A673 (cell line): Measurements from ENCODE around the gene HIGD1A. TPM values are rescaled to one million over a fixed set of nuclear protein-coding genes. Genes with fewer than 3 reads are reported as not detected.

ENCODE experiments used
- BruUV-seq: library from RNA; stranded (reverse); fragments of 400-500 nt; replicated peaks from 2 replicates; lab custom pipeline; 2021; lab: Mats Ljungman, UMichigan
- CTCF ChIA-PET: fragments of 300-600 bp; sonication (Branson Sonifier 250); formaldehyde crosslinking; loops from one replicate; lab custom pipeline; 2022; ENCODE audit warnings: antibody characterized with exemption; lab: Charles Lee
- POLR2A ChIA-PET: fragments of 300-600 bp; sonication (Branson Sonifier 250); formaldehyde crosslinking; loops from one replicate; lab custom pipeline; 2022; ENCODE audit warnings: antibody characterized with exemption; ENCODE audit not compliant: low non-redundant PET; lab: Charles Lee
- DNase-seq: peaks from one replicate; pipeline ENCODE4 v3.0.0-alpha.2; 2015; ENCODE audit warnings: low spot score
- H3K27ac ChIP-seq: fragments of 200-600 bp; sonication (generic); 2 replicates; pipeline ENCODE4 v1.5.1; 2016; ENCODE audit warnings: mixed run types, low read depth, mild to moderate bottlenecking, mixed read lengths, antibody characterized with exemption, low read length; ENCODE audit not compliant: poor library complexity, severe bottlenecking
- H3K27me3 ChIP-seq: fragments of 200-600 bp; sonication (generic); replicated peaks from 2 replicates; pipeline ENCODE4 v1.6.1; 2017; ENCODE audit warnings: mixed run types, low read depth, mild to moderate bottlenecking, mixed read lengths, antibody characterized with exemption, low read length; ENCODE audit not compliant: insufficient read depth, poor library complexity
- H3K36me3 ChIP-seq: fragments of 200-600 bp; sonication (generic); 2 replicates; pipeline ENCODE4 v1.6.1; 2016; ENCODE audit warnings: mixed run types, mild to moderate bottlenecking, mixed read lengths, antibody characterized with exemption, low read length; ENCODE audit not compliant: insufficient read depth, poor library complexity, severe bottlenecking
- H3K4me1 ChIP-seq: fragments of 200-600 bp; sonication (generic); 2 replicates; pipeline ENCODE4 v1.6.1; 2017; ENCODE audit warnings: mixed run types, mild to moderate bottlenecking, mixed read lengths, antibody characterized with exemption, low read length; ENCODE audit not compliant: insufficient read depth, poor library complexity, severe bottlenecking
- H3K4me3 ChIP-seq: fragments of 200-600 bp; sonication (generic); 2 replicates; pipeline ENCODE4 v1.5.1; 2016; ENCODE audit warnings: low read depth, mixed run types, mild to moderate bottlenecking, mixed read lengths, low read length; ENCODE audit not compliant: poor library complexity, severe bottlenecking
- H3K9me3 ChIP-seq: fragments of 200-600 bp; sonication (generic); 2 replicates; pipeline ENCODE4 v1.6.1; 2016; ENCODE audit warnings: mixed run types, low read depth, mild to moderate bottlenecking, mixed read lengths, antibody characterized with exemption, low read length; ENCODE audit not compliant: poor library complexity, severe bottlenecking
- EZH2 ChIP-seq: fragments of 200-600 bp; sonication (generic); IDR thresholded peaks from 2 replicates; pipeline ENCODE4 v1.6.1; 2017; ENCODE audit warnings: borderline replicate concordance, low read depth, mild to moderate bottlenecking, mixed read lengths, antibody characterized with exemption, low read length; ENCODE audit not compliant: poor library complexity, severe bottlenecking
- intact Hi-C: fragments of 100-400 bp; cut with micrococcal nuclease; formaldehyde crosslinking; loops from one replicate; pipeline ENCODE4 v1.10.0; 2022; ENCODE audit not compliant: unreplicated experiment
- total RNA-seq: library from RNA; stranded (reverse); gene quantifications from 2 replicates; pipeline ENCODE4 v1.2.3, GENCODE V29; 2021
- TF ChIP-seq, protein P1 (sequence below): fragments of 300-800, 200-600 bp; sonication (generic); conservative IDR thresholded peaks from 2 replicates; pipeline ENCODE4 v1.5.1; 2017; ENCODE audit warnings: low read depth, mild to moderate bottlenecking, antibody characterized with exemption, low read length, moderate library complexity, mixed read lengths

Gene HIGD1A
- total RNA-seq, 1 experiment from 2014 or later: 50.6 TPM

DNA sequence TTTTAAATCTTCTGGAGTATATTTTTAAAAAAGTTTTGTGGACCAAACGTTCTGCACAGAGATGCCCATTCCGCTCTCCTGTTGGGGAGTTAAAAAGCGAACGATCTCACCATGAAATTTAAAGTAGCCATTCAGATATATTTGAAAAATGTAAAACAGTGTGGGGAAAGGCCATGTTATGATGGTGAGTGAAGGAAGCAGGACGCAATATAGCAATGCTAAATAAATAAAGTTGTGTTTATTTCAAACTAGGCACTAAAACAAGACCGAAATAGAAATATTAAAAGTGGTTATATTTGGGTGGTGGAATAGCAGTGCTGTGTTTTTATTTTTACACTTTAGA, 30.9 kb downstream of the HIGD1A start:
- H3K27me3 ChIP-seq: no peaks in the 10 kb centered on the region
- H3K36me3 ChIP-seq: no peaks in the 10 kb centered on the region
- H3K9me3 ChIP-seq: no peaks in the 10 kb centered on the region
- no peak for DNase-seq
- peak overlapping the region; percentile 52 for H3K4me3 ChIP-seq
- H3K27ac ChIP-seq: peak overlapping the region; percentile 50
- POLR2A ChIA-PET: no interaction called here
- BruUV-seq: no TSS peak
- CTCF ChIA-PET: no interaction called here
- H3K4me1 ChIP-seq: no peaks in the 10 kb centered on the region
- TF ChIP-seq, protein P1, sequence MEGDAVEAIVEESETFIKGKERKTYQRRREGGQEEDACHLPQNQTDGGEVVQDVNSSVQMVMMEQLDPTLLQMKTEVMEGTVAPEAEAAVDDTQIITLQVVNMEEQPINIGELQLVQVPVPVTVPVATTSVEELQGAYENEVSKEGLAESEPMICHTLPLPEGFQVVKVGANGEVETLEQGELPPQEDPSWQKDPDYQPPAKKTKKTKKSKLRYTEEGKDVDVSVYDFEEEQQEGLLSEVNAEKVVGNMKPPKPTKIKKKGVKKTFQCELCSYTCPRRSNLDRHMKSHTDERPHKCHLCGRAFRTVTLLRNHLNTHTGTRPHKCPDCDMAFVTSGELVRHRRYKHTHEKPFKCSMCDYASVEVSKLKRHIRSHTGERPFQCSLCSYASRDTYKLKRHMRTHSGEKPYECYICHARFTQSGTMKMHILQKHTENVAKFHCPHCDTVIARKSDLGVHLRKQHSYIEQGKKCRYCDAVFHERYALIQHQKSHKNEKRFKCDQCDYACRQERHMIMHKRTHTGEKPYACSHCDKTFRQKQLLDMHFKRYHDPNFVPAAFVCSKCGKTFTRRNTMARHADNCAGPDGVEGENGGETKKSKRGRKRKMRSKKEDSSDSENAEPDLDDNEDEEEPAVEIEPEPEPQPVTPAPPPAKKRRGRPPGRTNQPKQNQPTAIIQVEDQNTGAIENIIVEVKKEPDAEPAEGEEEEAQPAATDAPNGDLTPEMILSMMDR: no peak
- no peak for TF ChIP-seq EZH2
- intact Hi-C loops: no loop called here

DNA sequence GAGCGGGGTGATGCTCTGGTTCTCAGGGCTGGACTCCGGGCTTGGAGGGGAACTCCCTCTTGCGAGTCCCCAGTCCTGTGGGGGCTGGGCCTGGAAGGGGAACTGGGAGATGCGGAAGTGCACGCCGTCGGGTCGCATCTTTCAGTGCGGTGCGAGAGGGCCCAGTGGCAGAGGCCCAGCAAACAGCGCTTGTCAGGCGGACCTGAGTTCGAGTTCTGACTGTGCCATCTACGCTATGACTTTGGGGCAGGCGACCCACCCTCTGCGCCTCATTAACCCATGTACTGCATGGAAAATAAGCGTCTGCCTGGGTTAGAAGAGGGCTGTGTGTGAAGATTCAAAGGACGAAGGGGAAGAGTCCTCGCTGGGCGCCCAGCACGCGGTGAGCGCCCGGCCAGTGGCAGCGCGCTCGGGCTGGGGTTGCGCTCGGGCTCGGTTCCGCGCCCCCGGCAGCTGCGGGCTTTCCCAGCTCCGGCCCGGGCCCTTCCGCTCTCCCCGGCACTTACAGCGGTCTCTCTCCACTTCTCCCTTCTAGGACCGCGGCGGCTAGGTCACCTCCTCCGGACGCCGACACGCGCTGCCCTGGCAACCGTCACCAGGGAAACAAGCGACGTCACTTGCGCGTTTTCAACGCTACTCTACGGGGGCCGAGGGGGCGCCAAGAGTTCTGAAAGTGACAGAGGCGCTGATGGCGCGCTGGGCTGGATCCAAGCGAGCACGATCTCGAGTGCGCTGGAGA, 31.5 kb downstream of the HIGD1A start, which contains the start of gene CCDC13:
Gene CCDC13, minus strand, starts transcription at position 584 of the 739 bp plus-strand sequence. CDS start 14,908 bp downstream, outside the sequence.
- Histone ChIP-seq H3K27ac (peak within 1 kb of the TSS; percentile 50), H3K4me1 (no peaks in the 10 kb centered on the region), H3K27me3 (no peaks in the 10 kb centered on the region), H3K36me3 (no peaks in the 10 kb centered on the region), H3K9me3 (no peaks in the 10 kb centered on the region), H3K4me3 (peak within 1 kb of the TSS; percentile 52)
- intact Hi-C loops: no loop called here
- TF ChIP-seq, protein P1: no peak
- TF ChIP-seq EZH2: no peak
- DNase-seq: peak; percentile 85
- CTCF ChIA-PET: no interaction called here
- BruUV-seq: no TSS peak
- POLR2A ChIA-PET: no interaction called here

DNA sequence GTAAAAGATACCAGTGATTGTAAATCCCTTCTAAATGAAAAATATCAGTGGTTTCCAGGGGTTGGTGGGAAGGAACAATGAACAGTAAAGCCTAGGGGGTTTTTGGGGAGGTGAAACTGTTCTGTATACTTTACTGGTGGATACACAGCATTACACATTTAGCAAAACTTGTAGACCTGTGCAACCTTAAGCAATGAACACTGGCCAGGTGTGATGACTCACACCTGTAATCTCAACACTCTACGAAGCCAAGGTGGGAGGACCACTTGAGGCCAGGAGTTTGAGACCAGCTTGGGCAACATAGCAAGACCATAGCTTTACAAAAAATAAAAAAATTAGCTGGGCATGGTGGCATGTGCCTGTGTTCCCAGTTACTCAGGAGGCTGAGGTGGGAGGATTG, 33.0 kb downstream of the HIGD1A start:
- no peaks in the 10 kb centered on the region for H3K4me1 ChIP-seq
- TF ChIP-seq EZH2: no peak
- TF ChIP-seq, protein P1: no peak
- no TSS peak for BruUV-seq
- H3K27me3 ChIP-seq: no peaks in the 10 kb centered on the region
- intact Hi-C loops: no loop called here
- no peaks in the 10 kb centered on the region for H3K9me3 ChIP-seq
- no peak overlapping the region for H3K27ac ChIP-seq
- no peaks in the 10 kb centered on the region for H3K36me3 ChIP-seq
- POLR2A ChIA-PET: no interaction called here
- DNase-seq: no peak
- no peak overlapping the region for H3K4me3 ChIP-seq
- CTCF ChIA-PET: no interaction called here
